Right lobe of liver (tissue), 4 donors: ENCODE results near the gene PDE4DIP.
"Not testable (repeated sequence)": the region's sequence is repeated elsewhere in the genome, so short reads cannot be mapped to it uniquely, and the experiment has no call there.

Source experiments
- CTCF ChIP-seq, 4 donors: fragments of 200-600 bp in 3 of 4; fragments of 450-650 bp in 1 of 4; IDR thresholded peaks; one replicate each; pipeline versions ENCODE4 v1.5.1 to v1.8.0; 2016 to 2022; ENCODE audit warnings: antibody characterized with exemption in 4 of 4, mild to moderate bottlenecking in 2 of 4
- POLR2A ChIP-seq: fragments of 450-650 bp; IDR thresholded peaks from one replicate; pipeline ENCODE4 v1.6.1; 2017; ENCODE audit warnings: antibody characterized with exemption, mild to moderate bottlenecking
- donor health status: DM: no; HTN: no; CAD: no.
- donor health status: DM: no; HTN: no; CAD: no.
- donor health status: DM: no; HTN: yes; CAD: no.

- not testable (repeated sequence) for TF ChIP-seq POLR2A; CTCF (IDR thresholded peaks at IDR 0.05)
Measured at GRCh38 chr1:149033916-149034315, 189.7 kb downstream of the PDE4DIP start.
